SKM-1 (cell line): ENCODE results near the gene ZC3H14.

Source experiments
- DNase-seq: peaks from one replicate; lab custom pipeline; 2025; ENCODE audit not compliant: unreplicated experiment; lab: John Stamatoyannopoulos, UW

The ZC3H14 gene

DNA sequence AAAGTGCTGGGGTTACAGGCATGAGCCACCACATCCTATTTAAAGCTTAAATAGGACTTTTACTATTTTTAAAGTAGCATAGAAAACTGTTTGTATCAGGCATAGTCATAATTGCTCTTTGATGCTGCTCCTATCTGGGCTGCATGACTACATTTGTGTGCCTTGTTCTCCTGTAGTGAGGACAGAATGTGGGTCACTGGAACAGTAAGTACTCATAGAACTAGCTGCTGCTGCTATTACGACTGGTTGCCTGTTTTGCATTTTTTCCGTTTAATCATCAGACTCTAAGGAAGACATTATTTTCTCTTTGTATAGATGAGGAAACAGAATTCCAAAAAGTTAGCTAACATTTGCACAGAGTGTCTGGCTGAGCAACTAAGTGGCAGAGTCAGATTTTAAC is 42.8 kb downstream of the ZC3H14 start:
- no peak for DNase-seq

DNA sequence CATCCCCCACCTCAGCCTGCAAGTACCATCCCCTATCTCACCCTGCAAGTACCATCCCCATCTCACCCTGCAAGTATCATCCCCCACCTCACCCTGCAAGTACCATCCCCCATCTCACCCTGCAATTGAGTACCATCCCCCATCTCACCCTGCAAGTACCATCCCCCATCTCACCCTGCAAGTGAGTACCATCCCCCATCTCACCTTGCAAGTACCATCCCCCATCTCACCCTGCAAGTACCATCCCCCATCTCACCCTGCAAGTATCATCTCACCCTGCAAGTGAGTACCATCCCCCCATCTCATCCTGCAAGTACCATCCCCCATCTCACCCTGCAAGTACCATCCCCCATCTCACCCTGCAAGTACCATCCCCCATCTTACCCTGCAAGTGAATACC is 45.0 kb downstream of the ZC3H14 start:
- no peak for DNase-seq

DNA sequence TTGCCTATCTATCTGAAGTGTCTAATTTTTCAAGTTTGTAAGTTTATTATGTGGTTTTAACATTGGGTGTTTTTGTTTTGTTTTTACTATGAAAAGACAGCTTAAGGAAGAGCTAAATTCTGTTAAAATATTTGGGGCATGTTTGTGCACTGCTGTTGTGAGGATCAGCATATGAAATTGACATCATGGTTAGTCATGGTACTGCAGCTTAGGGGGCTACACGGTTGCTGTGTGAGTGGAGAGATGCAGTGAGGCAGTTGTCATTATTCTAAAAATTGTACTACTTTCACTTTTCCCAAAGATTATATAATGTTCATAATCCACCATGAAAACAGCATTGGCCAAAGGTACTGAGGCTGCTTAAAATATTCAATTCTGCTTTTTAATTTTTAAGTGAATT is 49.0 kb downstream of the ZC3H14 start:
- no peak for DNase-seq

- DNase-seq: no peak
Measured at GRCh38 chr14:88612981-88613380, 50.1 kb downstream of the ZC3H14 start.

- DNase-seq: no peak
Measured at GRCh38 chr14:88613552-88614010, 50.7 kb downstream of the ZC3H14 start.

DNA sequence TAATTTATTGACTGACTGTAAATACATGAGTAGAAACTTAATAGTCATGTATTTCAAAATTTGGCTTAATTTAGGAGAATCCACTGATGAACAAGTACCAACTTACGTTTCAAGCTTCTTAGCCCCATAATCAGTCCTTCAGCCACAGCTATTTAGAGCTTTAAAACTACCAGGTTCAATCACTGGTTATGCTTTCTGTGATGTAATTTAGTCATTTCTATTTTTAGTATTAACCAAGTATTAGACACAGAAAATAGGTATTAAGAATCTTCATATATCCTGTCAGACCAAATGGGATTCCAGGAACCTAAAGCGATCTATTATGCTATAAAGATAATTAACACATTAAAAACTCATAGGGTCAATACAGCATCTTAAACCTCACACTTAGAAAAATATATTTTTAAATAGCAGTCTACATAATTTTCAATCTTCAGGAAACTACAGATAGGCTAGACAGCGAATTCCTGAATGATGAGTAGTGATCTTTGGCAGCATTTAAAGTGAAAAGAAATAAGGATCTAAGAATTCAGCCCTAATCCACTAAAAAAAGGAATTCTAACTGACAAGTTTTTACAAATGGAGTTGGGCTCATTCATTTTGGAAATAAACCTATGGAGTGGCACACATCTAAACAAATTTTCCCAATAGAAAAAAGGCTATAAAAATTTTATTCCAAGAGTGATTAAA is 51.5 kb downstream of the ZC3H14 start:
- no peak for DNase-seq

DNA sequence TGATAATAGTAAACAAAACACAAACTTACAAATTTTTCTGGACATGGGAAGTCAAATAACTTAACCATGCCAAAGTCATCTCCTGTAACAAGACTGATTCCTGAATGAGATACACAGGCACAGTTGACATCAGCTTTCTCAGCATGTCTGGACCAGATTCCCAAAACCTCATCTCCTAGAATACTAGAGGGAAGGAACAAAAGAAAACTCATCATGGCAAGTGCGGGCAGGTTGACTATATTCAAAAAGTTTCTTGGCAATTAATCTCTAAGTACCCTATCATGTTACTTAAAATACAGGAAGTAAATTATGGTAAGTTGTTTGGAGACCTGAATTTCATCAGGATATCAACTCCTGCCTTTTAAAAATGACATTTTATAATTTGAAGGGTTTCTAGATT is 53.9 kb downstream of the ZC3H14 start:
- no peak for DNase-seq

GRCh38 chr14:88617479-88617878 is 54.6 kb downstream of the ZC3H14 start:
- no peak for DNase-seq

GRCh38 chr14:88618476-88618875 is 55.6 kb downstream of the ZC3H14 start:
- DNase-seq: no peak

DNA sequence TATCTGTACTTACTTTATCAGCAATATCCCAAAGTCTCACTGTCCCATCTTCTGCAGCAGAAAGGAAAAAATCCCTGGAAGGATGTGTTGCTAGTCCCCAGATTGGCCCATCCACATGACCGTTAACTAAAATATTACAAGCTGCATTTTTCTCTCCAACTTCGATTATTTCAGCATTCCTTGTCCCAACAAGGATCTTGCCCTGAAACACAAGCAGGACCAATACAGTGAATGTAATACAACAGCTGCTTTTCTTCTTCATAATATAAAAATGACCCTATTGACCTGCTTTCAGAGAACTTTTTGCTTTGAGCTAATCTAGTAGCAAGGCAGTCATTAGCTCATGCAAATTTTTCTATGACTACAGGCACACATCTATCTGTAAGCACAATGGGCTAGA is 58.3 kb downstream of the ZC3H14 start:
- DNase-seq: no peak

DNA sequence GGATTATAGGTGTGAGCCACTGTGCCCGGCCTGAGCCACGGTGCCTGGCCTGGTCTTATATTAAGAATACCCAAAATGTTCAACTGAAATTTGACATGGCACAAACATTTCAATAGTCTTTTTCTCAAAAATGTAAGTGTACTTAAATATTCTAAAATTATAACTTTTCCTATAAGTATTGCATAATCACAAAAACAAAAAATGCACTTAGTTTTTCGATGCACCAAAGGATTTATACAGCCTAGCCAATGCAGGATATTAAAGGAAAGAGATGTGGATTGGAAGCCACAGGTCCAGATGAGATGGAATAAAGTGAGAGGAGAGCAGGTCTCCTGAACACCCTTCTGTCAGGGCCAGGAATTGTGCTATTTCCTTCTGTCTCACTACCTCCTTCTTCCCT is 62.8 kb downstream of the ZC3H14 start:
- no peak for DNase-seq

- DNase-seq: no peak
Measured at GRCh38 chr14:88628033-88628432, 65.2 kb downstream of the ZC3H14 start.

DNA sequence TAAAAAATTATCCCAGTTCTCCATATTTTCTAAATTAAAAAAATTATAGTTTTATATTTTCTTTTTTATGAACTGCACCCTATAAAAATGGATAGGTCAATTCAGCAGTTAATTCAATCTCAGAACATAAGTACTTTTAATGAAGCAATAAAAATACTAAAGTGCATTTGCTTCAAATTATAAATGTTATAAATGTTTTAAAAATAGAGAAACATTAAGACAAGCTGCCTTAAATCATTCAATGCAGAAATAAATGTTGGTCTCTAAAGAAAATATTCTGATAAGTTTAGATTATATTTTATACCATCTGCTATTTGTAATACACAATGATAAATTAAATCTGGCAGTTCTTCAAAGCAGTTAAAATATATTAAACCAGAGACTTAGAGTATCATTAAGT is 65.6 kb downstream of the ZC3H14 start:
- DNase-seq: no peak

DNA sequence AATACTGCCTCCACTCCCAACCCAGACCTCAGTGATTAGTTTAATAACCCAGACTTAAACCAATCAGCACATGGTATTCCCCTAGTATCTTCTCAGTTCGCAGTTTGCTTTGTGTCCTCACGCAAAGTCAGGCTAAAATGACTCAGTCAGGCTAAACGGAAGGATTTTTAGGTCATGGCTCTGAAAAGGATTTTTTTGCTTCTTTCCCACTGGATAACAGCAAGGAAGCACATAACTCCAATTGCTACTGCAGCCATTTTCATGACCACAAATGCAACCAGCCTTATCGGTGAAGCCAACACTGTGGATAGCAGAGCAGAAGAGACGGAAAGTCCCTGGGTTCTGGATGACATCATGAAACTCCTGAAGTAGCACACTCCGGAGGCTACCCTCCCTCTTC is 67.7 kb downstream of the ZC3H14 start:
- DNase-seq: no peak

DNA sequence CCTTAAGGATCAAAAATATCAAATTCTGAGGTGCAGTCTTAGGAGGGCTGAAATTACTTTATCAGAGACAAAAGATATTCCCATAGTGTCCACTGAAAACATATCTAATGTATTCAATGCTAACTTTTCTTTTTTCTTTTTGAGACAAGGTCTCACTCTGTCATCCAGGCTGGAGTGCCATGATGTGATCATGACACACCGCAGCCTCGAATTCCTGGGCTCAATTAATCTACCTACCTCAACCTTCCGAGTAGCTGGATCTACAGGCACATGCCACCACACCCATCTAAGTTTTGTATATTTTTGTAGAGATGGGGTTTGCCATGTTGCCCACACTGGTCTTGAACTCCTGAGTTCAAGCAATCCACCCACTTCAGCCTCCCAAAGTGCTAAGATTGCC is 68.3 kb downstream of the ZC3H14 start:
- no peak for DNase-seq

DNA sequence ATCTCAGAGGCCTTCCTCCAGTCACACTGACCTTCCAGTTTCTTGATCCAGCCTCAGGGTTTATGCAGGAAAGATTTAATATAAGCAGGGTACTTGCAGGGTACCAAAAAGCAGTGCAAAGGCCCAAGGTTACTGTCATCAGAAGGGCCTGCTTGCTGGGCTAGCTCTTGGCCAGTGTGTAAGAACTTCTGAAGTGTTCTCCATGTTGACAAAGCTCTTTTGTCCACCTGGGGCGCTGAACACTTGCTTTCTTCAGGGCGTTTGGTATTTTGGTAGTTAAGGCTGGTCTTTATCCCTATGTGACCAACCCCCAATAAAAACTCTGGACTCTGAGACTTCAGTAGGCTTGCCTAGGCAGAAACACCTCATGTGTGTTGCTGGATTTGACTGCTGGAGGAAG is 69.7 kb downstream of the ZC3H14 start:
- no peak for DNase-seq

DNA sequence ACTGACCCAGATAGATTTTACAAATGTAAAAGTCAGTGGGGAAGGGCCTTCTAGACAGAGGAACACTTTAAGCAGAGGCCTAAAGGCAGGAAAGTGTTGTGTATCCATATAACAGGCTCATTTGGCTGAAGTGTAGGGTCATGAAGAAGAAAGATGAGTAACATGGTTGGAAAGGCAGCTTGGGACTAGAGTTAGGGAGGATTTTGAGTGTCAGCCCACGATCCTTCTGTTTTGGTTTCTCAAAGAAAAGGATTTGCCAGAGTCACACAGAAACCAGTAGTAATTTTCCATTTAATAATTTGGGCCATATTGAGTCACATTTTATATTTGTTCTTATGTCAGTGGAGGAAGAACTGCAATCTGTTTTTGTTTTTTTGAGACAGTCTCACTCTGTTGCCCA is 76.4 kb downstream of the ZC3H14 start:
- no peak for DNase-seq

DNA sequence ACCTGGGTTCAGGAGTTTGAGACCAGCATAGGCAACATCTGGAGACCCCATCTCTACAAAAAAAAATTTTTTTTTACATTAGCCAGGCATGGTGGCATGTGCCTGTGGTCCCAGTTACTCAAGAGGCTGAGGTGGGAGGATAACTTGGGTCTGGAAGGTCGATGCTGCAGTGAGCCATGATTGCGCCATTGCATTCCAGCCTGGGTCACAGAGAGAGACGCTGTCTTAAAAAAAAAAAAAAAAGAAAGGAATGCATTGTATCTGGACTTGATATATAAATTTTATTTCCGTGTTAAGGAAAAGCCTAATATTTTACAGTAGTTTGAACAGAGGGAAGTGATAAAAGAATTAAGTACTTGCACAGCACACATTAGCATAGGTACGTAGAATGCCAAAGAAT is 97.2 kb downstream of the ZC3H14 start:
- no peak for DNase-seq

- DNase-seq: no peak
Measured at GRCh38 chr14:88667555-88668273, 104.9 kb downstream of the ZC3H14 start.

DNA sequence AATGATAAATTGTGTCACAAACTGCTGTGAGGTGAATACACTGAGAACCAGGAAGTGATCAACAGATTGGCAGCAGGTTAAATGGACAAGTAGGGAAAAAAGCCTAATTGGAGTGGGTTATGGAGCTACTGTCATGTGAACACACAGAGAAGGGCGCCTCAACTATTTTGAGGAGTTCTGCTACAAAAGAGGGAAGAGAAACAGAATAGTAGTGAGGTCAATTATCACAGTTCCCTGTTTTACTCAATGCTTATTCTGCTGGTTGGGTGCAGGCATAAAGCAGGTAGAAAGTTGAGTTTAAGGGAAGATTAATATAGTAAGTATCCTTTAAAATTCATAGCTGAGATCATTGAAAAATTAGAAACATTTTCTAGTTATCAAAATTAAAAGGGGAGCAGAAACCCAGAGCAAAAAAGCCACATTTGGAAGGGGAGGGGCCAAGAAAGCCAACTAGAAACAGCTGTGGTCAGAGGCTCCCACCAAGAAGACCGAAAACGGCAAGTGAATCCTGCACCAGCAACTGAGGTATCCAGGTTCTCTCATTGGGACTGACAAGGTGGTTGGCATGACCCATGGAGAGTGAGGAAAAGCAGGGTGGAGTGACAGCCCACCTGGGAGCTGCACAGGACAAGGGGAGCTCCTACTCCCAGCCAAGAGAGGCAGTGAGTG is 105.7 kb downstream of the ZC3H14 start:
- DNase-seq: peak; percentile 4

DNA sequence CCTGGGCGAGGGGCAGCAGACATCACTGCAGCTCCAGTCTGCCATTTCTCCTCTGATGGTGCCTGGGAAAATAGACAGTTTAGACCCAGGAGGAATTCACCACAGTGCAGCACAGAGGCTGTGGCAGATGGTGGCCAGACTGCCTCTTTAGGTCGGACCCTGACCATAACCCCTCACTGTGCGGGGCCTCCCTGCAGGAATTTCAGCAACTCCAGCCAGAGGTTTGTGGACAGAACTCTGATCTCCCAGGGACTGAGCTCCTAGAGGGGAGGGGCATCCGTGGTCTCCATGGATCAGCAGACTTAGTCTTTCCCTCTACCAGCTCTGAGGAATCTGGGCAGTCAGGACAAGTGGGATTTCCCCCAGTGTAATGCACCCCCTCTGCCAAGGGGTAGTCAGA is 106.5 kb downstream of the ZC3H14 start:
- no peak for DNase-seq
